PC-3 (cell line): ENCODE data around the gene VDAC2. TPM values are rescaled to one million over a fixed set of nuclear protein-coding genes. Genes with fewer than 3 reads are reported as not detected.

Experiments used
- ATAC-seq: fragments of 200-7000 bp; cut with Tn5 transposase; 2 replicates; pipeline ENCODE4 v1.9.1; 2020; ENCODE audit warnings: mild to moderate bottlenecking, moderate library complexity
- BruUV-seq: library from RNA; stranded (reverse); fragments of 400-500 nt; replicated peaks from 2 replicates; lab custom pipeline; 2021; lab: Mats Ljungman, UMichigan
- CTCF ChIA-PET: fragments of 300-600 bp; sonication (Branson Sonifier 250); formaldehyde crosslinking; loops from one replicate; lab custom pipeline; 2022; ENCODE audit warnings: antibody characterized with exemption; lab: Charles Lee
- POLR2A ChIA-PET: fragments of 300-600 bp; sonication (Branson Sonifier 250); formaldehyde crosslinking; loops from one replicate; lab custom pipeline; 2022; ENCODE audit warnings: antibody characterized with exemption; ENCODE audit not compliant: unreplicated experiment; lab: Charles Lee
- DNase-seq: peaks from one replicate; pipeline ENCODE4 v3.0.0-alpha.2; 2015
- H2AFZ ChIP-seq: fragments of 300-600 bp; sonication (generic); 2 replicates; pipeline ENCODE4 v1.6.0; 2016; ENCODE audit warnings: antibody characterized with exemption, low read length
- H3F3A ChIP-seq: fragments of 300-600 bp; sonication (generic); one replicate; pipeline ENCODE4 v1.6.0; 2017; ENCODE audit warnings: antibody characterized with exemption, low read length, control low read depth, mild to moderate bottlenecking; ENCODE audit not compliant: unreplicated experiment
- H3K27ac ChIP-seq: fragments of 300-600 bp; sonication (generic); 2 replicates; pipeline ENCODE4 v1.5.1; 2016; ENCODE audit warnings: mild to moderate bottlenecking, low read length
- H3K27me3 ChIP-seq: fragments of 300-600 bp; sonication (generic); 2 replicates; pipeline ENCODE4 v1.6.1; 2016; ENCODE audit warnings: low read length, mixed read lengths
- H3K36me3 ChIP-seq: fragments of 300-600 bp; sonication (generic); 2 replicates; pipeline ENCODE4 v1.6.1; 2016; ENCODE audit warnings: low read depth, mixed run types, low read length, mixed read lengths
- H3K4me1 ChIP-seq: fragments of 300-600 bp; sonication (generic); 2 replicates; pipeline ENCODE4 v1.5.1; 2016; ENCODE audit warnings: low read length; ENCODE audit not compliant: insufficient read depth
- H3K4me2 ChIP-seq: fragments of 300-600 bp; sonication (generic); 2 replicates; pipeline ENCODE4 v1.6.0; 2016; ENCODE audit warnings: low read length
- H3K4me3 ChIP-seq: fragments of 300-600 bp; sonication (generic); 2 replicates; pipeline ENCODE4 v1.5.1; 2016; ENCODE audit warnings: mild to moderate bottlenecking, low read length, mixed read lengths
- H3K79me2 ChIP-seq: fragments of 300-600 bp; sonication (generic); 2 replicates; pipeline ENCODE4 v1.6.1; 2017; ENCODE audit warnings: low read length, mixed read lengths
- H3K9ac ChIP-seq: fragments of 300-600 bp; sonication (generic); 2 replicates; pipeline ENCODE4 v1.6.0; 2016; ENCODE audit warnings: mild to moderate bottlenecking, low read length
- H3K9me2 ChIP-seq: fragments of 300-600 bp; sonication (generic); replicated peaks from 2 replicates; pipeline ENCODE4 v1.6.1; 2016; ENCODE audit warnings: mixed run types, low read length, mixed read lengths
- H3K9me3 ChIP-seq: fragments of 300-600 bp; sonication (generic); 2 replicates; pipeline ENCODE4 v1.6.1; 2016; ENCODE audit warnings: low read length, mixed read lengths
- H4K20me1 ChIP-seq: fragments of 300-600 bp; sonication (generic); 2 replicates; pipeline ENCODE4 v1.6.1; 2016; ENCODE audit warnings: low read length, mixed read lengths
- CTCF ChIP-seq: fragments of 300-600 bp; sonication (generic); conservative IDR thresholded peaks from 2 replicates; pipeline ENCODE4 v1.5.1; 2017; ENCODE audit warnings: antibody characterized with exemption, low read depth, mild to moderate bottlenecking, low read length
- EZH2 ChIP-seq: fragments of 300-600 bp; sonication (generic); IDR thresholded peaks from one replicate; pipeline ENCODE4 v1.6.1; 2017; ENCODE audit warnings: antibody characterized with exemption, mild to moderate bottlenecking, low read length; ENCODE audit not compliant: unreplicated experiment
- EZH2phosphoT487 ChIP-seq: fragments of 300-600 bp; sonication (generic); IDR thresholded peaks from 2 replicates; pipeline ENCODE4 v1.6.1; 2018; ENCODE audit warnings: mild to moderate bottlenecking, antibody characterized with exemption, low read length, borderline replicate concordance
- intact Hi-C: fragments of 100-400 bp; cut with micrococcal nuclease; formaldehyde crosslinking; loops from 2 replicates; pipeline ENCODE4 v1.9.0; 2023
- total RNA-seq: library from RNA; depleted of rRNA; stranded (reverse); fragments of >200 nt; gene quantifications from 2 replicates; pipeline ENCODE4 v1.2.3, GENCODE V29; 2014

Gene VDAC2
- total RNA-seq, 1 experiment from 2014 or later, result 542 TPM

- no peaks in the 10 kb centered on the region for H3K27me3 ChIP-seq
- TF ChIP-seq EZH2 (no peak), EZH2phosphoT487 (no peak), CTCF (no peak)
- H3K9me3 ChIP-seq, result no peaks in the 10 kb centered on the region
- no peaks in the 10 kb centered on the region for H4K20me1 ChIP-seq
- ATAC-seq, result no peak
- H3K4me3 ChIP-seq, result no peak overlapping the region
- no peak overlapping the region for H3K9ac ChIP-seq
- DNase-seq, result no peak
- no TSS peak for BruUV-seq
- no peaks in the 10 kb centered on the region for H3K9me2 ChIP-seq
- ChIA-PET CTCF (interaction anchor here (0.8 kb wide), 1 partner anchor 51 kb away, joined by 5 read pairs; no protein-coding TSS in a partner anchor), POLR2A (interaction anchor here (0.5 kb wide), 1 partner anchor 351 kb away, joined by 9 read pairs; no protein-coding TSS in a partner anchor)
- peaks cover 8% of the 10 kb centered on the region for H3K79me2 ChIP-seq
- no peak overlapping the region for H2AFZ ChIP-seq
- no peaks in the 10 kb centered on the region for H3K36me3 ChIP-seq
- peaks cover 17% of the 10 kb centered on the region for H3K4me1 ChIP-seq
- no peak overlapping the region for H3K27ac ChIP-seq
- H3K4me2 ChIP-seq, result no peak overlapping the region
- intact Hi-C loops, result loop anchor here (5.0 to 10.0 kb wide), 2 partner anchors 217 to 314 kb away; no protein-coding TSS in a partner anchor
- H3F3A ChIP-seq, result no peaks in the 10 kb centered on the region
Observed at GRCh38 chr10:75239096-75239790, 28.6 kb downstream of the VDAC2 start.

GRCh38 chr10:75240329-75241076, 29.9 kb downstream of the VDAC2 start:
- TF ChIP-seq EZH2 (no peak), CTCF (no peak), EZH2phosphoT487 (no peak)
- Histone ChIP-seq H3K4me1 (peaks cover 18% of the 10 kb centered on the region), H3K27ac (no peak overlapping the region), H3K79me2 (0 out of 2 replicates have a peak, but pooled peaks cover under 1% of the 10 kb centered on the region), H3K4me3 (no peak overlapping the region), H3K36me3 (no peaks in the 10 kb centered on the region), H3F3A (no peaks in the 10 kb centered on the region), H3K27me3 (no peaks in the 10 kb centered on the region), H4K20me1 (no peaks in the 10 kb centered on the region), H3K9ac (no peak overlapping the region), H3K4me2 (no peak overlapping the region), H3K9me3 (no peaks in the 10 kb centered on the region), H3K9me2 (no peaks in the 10 kb centered on the region), H2AFZ (no peak overlapping the region)
- intact Hi-C loops, result no loop called here
- ChIA-PET POLR2A (no interaction called here), CTCF (interaction anchor here (0.6 to 1.7 kb wide), 3 partner anchors 53 to 409 kb away, joined by 3 to 8 read pairs (median 5); no protein-coding TSS in a partner anchor)
- no TSS peak for BruUV-seq
- ATAC-seq, result no peak
- DNase-seq, result no peak
